ENCODE measurements around the gene DAGLB.
"Not testable (repeated sequence)": the region's sequence is repeated elsewhere in the genome, so short reads cannot be mapped to it uniquely, and the experiment has no call there.

The DAGLB gene, protein sequence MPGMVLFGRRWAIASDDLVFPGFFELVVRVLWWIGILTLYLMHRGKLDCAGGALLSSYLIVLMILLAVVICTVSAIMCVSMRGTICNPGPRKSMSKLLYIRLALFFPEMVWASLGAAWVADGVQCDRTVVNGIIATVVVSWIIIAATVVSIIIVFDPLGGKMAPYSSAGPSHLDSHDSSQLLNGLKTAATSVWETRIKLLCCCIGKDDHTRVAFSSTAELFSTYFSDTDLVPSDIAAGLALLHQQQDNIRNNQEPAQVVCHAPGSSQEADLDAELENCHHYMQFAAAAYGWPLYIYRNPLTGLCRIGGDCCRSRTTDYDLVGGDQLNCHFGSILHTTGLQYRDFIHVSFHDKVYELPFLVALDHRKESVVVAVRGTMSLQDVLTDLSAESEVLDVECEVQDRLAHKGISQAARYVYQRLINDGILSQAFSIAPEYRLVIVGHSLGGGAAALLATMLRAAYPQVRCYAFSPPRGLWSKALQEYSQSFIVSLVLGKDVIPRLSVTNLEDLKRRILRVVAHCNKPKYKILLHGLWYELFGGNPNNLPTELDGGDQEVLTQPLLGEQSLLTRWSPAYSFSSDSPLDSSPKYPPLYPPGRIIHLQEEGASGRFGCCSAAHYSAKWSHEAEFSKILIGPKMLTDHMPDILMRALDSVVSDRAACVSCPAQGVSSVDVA

GRCh38 chr7:6447581-6448199, at the start of gene DAGLB:
DAGLB (minus strand) TSS chr7:6447954; CDS start chr7:6447842, 112 bp downstream.
- DNase-seq: peak; percentile 82

- no peak for DNase-seq
Measured at GRCh38 chr7:6497637-6497905, 49.8 kb upstream of the DAGLB start.

DNA sequence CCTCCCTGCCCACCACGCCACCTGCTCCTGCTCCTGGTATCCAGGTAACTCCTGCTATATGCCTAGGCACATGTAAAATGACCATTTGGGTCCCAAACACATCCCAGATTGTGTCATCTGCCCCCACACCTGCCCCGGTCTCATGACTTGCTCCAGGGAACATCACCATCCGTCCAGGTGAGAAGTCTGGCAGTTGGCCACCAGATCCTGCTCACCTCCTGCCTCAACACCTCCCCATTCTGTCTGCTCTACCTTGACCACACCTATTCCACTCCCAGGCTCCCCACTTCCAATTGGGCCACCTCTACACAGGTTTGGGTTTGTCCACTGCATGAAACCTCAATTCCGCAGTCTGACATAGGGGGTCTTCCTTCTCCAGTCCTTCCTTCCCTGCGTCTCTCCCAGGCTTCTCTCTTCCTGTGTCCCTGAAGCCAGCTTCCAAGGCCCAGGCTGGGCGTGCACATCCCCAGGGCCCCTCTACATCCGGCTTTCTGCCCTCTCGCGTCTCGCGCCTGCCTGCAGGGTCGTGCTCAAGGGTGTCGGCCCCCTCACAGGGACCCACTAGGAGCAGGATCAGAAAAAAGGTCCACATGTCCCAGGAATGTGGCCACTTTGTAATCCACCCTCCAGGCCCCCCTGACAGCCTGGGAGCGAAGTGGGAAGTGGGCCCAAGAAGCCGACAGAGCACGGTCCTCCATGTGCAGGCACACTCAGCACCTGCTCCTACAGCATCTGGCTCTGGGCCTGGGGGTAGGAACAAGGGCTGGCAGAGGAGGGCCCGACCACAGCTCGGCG, 49.3 kb upstream of the DAGLB start:
- no peak for DNase-seq

- DNase-seq: no peak
Measured at GRCh38 chr7:6495597-6496262, 48.0 kb upstream of the DAGLB start.

GRCh38 chr7:6494365-6494764, 46.6 kb upstream of the DAGLB start:
- no peak for DNase-seq

GRCh38 chr7:6491194-6491593, 43.4 kb upstream of the DAGLB start:
- DNase-seq: no peak

GRCh38 chr7:6489612-6490011, 41.9 kb upstream of the DAGLB start:
- no peak for DNase-seq

DNA sequence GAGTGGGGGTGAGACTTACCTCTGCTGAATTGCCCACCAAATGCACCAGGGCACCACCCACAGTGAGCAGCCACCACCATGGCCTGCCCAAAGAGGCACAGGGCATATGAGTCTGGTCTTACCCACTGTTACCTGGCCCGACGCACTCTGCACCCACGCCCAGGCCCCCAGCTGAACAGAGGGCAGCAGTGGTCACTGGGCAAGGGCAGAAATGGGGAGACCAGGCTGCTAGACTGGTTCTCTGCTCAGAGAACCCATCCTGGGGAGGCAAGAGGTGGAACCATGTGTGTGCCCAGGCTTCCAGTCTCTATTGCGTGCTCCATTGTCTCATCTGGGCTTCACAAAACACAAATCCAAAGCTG, 39.4 kb upstream of the DAGLB start:
- DNase-seq: no peak

- no peak for DNase-seq
Measured at GRCh38 chr7:6486438-6487183, 38.9 kb upstream of the DAGLB start.

DNA sequence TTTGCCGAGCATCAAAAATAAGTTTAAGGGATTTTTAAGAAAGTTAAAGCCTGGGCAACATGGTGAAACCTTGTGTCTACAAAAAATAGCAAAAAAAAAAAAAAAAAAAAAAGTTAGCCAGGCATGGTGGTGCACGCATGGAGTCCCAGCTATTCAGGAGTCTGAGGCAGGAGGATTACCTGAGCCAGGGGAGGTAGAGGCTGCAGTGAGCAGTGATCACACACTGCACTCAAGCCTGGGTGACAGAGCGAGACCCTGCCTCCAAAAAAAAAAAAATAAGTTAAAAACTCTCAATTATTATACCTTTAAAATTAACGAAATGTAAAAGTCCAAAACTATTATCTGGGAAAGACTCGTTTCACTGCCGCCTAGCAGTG, 35.0 kb upstream of the DAGLB start:
- DNase-seq: no peak

- no peak for DNase-seq
Measured at GRCh38 chr7:6482307-6482706, 34.6 kb upstream of the DAGLB start.

DNA sequence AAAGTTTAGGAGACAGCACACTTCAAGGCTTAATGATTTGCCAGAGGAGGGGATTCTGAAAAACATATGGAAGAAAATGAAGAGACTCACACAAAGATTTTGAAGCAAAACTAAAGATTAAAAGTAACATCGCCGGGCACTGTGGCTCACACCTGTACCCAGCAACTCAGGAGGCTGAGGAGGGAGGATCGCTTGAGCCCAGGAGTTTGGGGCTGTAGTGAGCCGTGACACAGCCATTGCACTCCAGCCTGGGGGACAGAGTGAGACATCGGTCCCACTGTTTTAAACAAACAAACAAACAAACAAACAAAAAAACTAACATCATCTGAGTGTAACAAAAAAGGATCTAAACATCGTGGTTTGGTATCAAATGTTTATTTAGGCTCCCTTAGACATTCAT, 33.7 kb upstream of the DAGLB start:
- no peak for DNase-seq

GRCh38 chr7:6480323-6480660, 32.5 kb upstream of the DAGLB start:
- DNase-seq: no peak

GRCh38 chr7:6479067-6479466, 31.3 kb upstream of the DAGLB start:
- no peak for DNase-seq

GRCh38 chr7:6478186-6478585, 30.4 kb upstream of the DAGLB start:
- DNase-seq: no peak

DNA sequence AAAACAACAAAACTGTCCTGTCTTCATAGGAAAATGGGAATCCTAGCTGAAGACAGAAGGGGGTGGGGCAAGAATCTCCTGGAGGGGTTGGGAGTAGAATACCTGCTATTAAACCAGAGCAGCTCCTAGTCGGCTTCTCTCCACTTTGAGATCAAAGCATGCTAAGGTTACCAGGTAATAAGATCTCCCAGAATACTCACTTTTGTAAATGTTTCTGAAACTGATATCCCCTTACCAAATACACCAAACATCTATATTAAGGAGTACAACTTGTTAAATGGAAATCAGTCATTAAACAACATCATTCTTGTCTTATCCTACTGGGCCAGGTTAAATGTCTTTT, 29.5 kb upstream of the DAGLB start:
- DNase-seq: no peak

DNA sequence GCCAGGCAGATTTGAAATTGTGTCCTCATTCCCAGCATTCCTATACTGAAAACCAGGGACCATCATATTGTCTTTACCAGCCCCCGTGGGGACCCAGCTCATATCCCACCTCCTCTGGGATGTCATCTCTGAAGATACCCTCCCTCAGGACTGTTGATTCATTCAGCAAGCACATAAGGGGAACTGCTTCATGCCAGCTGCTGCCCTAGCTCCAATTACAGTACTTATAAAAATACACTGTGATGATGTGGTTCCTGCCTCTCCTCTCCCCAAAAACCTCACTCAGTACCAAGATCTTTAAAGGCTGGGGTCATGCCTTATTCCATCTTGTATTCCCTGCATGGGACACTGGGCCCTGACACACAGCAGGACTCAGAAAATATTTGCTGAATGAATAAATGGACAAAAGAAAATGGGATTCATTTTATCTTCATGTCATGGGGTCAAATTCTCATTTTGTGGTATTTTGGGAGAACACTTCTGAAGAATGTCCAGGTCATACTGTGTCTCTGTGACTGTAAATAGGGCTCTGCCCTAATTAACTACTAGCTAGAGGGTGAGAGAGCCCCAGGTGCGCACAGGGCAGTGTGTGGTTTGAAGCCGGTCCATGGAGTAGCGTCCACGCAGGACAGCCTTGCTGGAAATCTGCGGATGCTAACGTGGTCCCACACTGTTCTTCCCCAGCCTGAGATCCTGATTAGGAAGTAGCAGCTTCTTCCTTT, 29.0 kb upstream of the DAGLB start:
- DNase-seq: no peak

DNA sequence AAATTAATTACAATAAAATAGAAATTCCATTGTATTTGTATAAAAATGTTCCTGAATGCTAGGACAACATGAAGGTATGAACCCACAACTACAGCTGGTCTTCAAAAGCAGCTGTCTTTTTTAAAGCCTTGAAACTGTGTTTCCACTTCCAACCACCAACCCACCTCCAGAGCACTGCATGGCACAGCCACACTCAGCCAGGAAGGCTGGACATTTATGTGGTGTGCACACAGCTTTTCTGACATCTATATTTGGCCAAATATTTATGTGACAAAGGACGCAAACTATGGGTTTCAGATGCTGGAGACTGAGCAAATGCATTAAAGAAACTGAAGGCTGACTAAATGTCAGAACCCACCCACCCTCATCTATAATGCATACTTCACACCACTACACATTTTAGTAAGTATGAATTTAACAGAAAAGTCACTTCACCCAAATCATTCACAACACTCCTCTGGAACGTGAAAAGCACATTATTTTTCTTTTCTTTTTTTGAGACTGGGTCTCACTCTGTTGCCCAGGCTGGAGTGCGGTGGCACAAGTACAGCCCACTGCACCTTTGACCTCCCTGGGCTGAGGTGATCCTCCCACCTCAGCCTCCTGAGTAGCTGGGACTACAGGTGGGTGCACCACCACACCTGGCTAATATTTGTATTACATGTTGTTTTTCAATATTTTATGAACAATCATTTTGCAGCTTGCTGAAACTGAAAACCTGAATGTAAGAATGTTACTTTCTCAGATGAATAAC, 27.9 kb upstream of the DAGLB start:
- DNase-seq: no peak

DNA sequence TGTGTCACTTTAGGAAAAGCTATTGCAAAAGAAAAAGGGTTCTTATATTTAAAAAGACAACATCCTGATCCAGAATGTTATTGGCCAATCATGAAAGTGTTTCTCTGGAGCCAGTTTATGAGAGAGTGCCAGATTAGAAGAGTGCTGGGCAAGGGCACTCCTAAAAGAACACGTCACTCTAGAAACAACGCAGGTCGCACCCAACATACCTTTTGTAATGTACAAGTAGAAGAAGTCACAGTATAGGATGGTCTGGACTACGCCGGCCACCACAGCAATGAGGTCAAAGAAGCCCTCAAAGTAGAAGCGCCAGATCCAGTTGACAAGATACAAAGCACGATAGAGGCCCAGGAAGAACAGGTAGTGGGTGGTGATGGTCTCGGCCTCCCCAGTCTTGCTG, 18.1 kb upstream of the DAGLB start:
- DNase-seq: no peak

DNA sequence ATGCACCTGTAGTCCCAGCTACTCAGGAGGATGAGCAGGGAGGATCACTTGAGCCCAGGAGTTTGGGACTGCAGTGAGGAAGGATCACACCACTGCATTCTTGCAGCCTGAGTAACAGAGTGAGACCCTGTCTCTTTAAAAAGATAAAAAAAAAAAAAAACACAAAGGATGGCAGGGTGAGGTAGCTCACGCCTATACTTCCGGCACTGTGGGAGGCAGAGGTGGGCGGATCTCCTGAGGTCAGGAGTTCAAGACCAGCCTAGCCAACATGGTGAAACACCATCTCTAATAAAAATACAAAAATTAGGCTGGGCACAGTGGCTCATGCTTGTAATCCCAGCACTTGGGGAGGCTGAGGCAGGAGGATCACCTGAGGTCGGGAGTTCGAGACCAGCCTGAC, 15.9 kb upstream of the DAGLB start:
- not testable (repeated sequence) for DNase-seq

DNA sequence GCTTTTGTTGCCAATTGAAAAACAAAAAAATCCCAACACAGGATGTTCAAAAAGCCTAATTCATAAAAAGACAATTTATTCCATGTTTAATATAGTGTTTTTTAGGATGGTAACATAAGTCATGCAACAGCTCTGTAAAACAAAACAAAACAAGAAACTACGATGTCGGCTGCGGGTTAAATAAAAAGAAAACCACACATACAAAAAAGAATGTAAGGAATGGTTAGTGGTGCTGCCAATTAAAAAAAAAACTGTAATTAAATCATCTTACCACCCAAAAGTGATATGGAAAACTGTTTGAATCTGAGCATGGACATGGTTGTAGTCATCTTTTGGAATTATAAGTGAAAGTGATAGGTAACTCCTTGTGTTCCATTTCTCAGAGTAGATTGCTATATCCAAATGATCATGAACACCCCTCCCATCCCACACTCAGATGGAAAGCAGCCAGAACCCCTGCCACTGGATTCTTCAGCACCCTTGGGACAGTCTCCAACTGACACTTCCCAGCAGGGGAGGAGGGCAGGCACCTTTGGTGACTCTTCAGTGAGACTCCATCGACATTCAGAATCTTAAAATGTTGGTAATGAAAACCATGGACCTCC, 14.3 kb upstream of the DAGLB start:
- DNase-seq: no peak

Data from GF-D8 (cell line).